H7 (cell line): ENCODE measurements around the gene RARG. TPM values are rescaled to one million over a fixed set of nuclear protein-coding genes. Genes with fewer than 3 reads are reported as not detected.
"Not testable (repeated sequence)": the region's sequence is repeated elsewhere in the genome, so short reads cannot be mapped to it uniquely, and the experiment has no call there.

Experiments
- DNase-seq: peaks from one replicate; pipeline ENCODE4 v3.0.0; 2012
- H3K27me3 ChIP-seq: 2 replicates; pipeline ENCODE4 v1.6.0; 2011; ENCODE audit warnings: mild to moderate bottlenecking, low read length; ENCODE audit not compliant: control insufficient read depth, insufficient read depth
- H3K36me3 ChIP-seq: replicated peaks from 2 replicates; pipeline ENCODE4 v1.5.1; 2011; ENCODE audit warnings: low read length; ENCODE audit not compliant: control insufficient read depth, insufficient read depth
- H3K4me3 ChIP-seq: 2 replicates; pipeline ENCODE4 v1.5.1; 2011; ENCODE audit warnings: low read depth, mild to moderate bottlenecking, control low read depth, low read length, moderate library complexity; ENCODE audit not compliant: insufficient read depth
- total RNA-seq: library from RNA; depleted of rRNA; stranded (reverse); fragments of >200 nt; shearing (Covaris generic); gene quantifications from 2 replicates; pipeline ENCODE4 v1.2.3, GENCODE V29; 2014; rRNA removed

RARG gene
- total RNA-seq, 1 experiment from 2014 or later = 50.1 TPM

DNA sequence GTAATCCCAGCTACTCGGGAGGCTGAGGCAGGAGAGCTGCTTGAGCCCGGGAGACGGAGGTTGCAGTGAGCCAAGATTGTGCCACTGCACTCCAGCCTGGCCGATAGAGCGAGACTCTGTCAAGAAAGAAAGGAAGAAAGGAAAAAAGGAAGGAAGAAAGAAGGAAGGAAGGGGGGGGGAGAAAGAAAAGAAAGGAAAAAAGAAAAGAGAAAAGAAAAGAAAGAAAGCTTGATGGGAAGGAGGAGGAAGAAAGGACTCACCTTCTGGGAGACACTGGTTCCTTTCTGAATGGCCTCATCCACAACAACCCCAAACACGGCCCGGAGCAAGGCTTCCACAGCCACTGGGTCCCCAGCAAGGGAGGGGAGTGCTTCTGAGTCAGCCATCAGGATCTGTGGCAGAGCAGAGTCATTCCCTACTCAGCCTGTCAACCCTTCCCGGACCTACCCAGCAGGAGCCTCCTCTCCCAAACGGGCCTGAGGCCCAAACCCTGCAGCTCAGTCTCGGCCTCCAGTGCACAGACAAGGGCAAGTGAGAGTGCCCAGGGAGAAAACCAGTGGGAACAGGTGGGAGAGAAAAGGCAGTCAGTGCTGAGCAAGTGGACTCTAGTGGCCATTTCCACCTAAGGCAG lies 58.8 kb downstream of the RARG start:
- no peaks in the 10 kb centered on the region for H3K36me3 ChIP-seq
- peaks cover 65% of the 10 kb centered on the region for H3K27me3 ChIP-seq
- DNase-seq = no peak
- no peak overlapping the region for H3K4me3 ChIP-seq

DNA sequence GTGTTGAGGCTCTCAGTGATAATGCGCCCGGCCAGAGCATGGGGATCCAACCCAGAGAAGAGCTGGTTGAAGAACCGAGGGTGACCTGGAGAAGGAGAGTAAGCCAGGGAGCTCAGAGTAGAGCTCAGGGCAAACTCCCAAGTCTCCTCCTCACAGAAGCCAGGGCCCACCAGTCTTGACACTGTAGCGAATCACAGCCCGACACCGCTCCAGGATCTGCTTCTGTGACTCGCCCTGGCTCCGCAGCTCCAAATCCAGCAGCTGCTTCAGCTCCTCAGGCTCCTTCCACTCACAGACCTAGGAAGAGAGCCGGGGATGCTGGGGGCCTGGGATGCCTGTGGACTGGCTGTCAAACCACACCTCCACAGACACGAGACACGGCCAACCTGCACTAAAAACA lies 59.7 kb downstream of the RARG start:
- DNase-seq = no peak
- peaks cover 59% of the 10 kb centered on the region for H3K27me3 ChIP-seq
- no peaks in the 10 kb centered on the region for H3K36me3 ChIP-seq
- no peak overlapping the region for H3K4me3 ChIP-seq

DNA sequence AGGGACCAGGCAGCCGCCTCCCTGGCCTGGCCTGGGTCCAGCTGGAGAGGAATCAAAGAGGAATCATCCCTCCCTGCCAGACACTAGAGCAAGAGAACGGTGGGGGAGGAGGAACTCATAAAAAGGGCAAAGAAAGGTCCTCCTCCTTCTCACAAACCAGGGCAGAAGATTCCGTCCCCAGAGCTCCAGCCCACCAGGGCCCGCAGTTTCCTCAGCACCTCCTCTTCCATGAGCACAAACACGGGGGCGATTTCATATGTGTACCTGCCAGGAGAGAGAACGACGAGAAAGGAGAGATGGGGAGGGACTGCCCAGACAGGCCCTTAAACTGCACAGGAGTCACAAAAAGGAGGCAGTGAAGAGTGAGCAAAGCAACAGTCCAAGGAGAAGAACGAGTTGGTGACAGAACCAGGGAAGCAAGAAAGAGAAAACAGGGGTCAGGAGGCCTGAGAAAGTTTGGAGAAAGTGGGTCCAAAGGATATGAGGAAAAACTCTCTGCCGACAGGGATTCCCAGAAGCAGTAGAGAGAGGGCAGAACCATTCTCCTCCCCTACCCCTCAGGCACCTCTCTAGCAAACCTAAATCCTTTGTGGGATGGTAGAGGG lies 60.2 kb downstream of the RARG start:
- Histone ChIP-seq H3K36me3 (no peaks in the 10 kb centered on the region), H3K4me3 (no peak overlapping the region), H3K27me3 (peaks cover 57% of the 10 kb centered on the region)
- DNase-seq = no peak

DNA sequence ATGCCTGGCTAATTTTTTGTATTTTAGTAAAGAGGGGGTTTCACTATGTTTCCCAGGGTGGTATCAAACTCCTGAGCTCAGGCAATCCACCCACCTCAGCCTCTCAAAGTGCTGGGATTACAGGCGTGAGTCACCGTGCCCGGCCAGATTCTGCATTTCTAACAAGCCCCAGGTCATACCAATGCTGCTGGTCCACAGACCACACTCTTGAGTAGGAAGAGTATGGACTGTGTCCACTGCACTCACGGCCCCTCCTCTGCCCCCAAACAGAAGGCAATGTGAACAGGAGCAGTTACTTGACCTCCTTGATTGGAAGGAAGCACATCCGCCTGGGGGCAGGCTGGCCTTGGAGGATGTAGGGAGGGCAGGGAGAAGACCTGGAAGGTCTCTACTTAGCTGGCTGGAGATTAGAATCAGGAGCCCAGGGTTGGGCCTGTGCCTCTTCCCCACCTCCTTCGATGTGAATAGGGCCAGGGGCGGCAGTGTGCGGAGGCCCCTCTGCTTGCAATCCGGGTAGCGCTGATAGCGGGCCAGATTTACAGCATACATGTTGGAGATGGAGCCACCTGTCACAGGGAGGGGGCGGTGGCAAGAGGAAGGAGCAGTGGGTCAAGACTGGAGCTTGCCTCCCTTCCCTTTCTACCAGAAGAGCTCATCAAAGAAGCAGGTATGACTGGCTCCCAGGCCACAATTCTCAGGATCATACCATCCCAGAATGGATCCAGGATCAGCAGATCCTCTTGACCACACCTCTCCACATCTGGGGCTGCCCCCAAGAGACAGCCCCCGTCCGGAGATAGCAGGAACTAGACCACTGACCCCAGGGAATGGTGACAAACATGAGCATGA lies 60.9 kb downstream of the RARG start:
- DNase-seq = no peak
- no peak overlapping the region for H3K4me3 ChIP-seq
- peaks cover 54% of the 10 kb centered on the region for H3K27me3 ChIP-seq
- H3K36me3 ChIP-seq = no peaks in the 10 kb centered on the region

DNA sequence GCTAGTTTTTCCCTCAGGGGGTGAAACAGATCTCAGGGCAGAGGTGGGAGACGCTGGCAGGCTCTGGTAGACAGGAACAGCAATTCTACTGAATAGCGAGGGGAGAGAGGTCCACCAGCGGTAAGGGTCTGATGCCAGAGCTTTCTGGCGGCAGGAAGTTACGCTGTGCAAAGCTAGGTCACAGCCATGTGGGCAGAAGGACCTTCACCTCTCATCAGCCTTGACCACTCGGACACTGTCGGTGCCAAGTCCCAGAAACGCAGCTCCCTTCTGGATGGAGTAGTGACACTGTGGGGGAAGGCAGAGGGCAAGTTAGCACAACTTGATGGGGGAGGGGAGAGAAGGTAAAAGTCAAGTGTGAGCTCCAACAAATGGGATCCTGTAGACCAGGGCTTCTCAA lies 61.8 kb downstream of the RARG start:
- peaks cover 49% of the 10 kb centered on the region for H3K27me3 ChIP-seq
- no peak overlapping the region for H3K4me3 ChIP-seq
- DNase-seq = no peak
- no peaks in the 10 kb centered on the region for H3K36me3 ChIP-seq

DNA sequence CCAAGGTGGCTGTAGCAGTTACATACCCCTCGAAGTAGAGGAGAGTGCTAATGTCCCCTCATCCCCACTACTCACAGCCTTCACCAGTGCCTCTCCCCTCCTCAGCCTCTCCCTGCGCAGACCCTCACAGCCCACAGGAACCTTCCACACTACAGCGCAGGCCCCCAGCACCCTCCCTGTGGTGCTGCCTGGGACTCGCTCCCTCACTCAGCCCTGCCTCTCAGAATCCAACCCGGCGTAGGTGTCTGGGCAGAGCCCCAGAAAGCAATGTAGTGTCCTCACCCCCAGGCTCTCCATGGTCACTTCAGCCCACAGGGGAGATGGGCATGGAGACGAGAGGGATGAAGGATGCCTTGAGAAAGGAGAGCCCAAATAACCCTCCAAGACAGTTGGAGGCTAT lies 62.4 kb downstream of the RARG start:
- H3K36me3 ChIP-seq = no peaks in the 10 kb centered on the region
- peaks cover 46% of the 10 kb centered on the region for H3K27me3 ChIP-seq
- no peak for DNase-seq

DNA sequence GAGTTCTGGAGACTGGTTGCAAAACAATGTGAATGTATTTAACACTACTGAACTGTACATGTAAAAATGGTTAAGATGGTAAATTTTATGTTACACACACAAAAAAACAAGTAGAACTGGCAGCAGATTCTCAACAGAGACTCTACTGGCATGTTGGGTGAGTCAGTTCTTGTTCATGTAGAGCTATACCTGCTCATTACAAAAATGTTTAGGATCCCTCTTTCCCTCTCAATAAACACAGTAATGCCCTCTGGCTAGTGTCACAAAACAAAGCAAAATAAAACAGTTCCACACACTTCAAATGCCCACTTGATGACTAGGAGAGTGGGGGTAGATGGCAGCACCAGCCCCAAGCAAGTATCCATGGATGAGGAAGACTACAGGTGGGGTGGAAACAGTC lies 65.2 kb downstream of the RARG start:
- no peak for DNase-seq
- no peaks in the 10 kb centered on the region for H3K36me3 ChIP-seq
- peaks cover 22% of the 10 kb centered on the region for H3K27me3 ChIP-seq
- H3K4me3 ChIP-seq = no peak overlapping the region

More for the DNA sequence above, 62.4 kb downstream of the RARG start:
- no peak overlapping the region for H3K4me3 ChIP-seq

DNA sequence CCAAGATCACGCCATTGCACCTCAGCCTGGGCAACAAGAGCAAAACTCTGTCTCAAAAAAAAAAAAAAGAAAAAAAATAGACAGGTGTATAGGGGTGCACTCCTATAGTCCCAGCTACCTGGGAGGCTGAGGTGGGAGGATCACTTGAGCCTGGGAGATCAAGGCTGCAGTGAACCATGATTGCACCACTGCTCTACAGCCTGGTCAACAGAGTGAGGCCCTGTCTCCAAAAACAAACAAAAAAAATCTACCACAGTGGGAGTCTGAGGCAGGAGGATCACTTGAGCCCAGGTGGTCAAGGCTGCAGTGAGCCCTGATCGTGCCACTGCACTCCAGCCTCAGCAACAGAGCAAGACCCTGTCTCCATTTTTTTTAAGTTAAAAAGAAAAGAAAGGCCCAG lies 69.0 kb downstream of the RARG start:
- not testable (repeated sequence) for DNase-seq, H3K4me3 ChIP-seq, H3K36me3 ChIP-seq
- H3K27me3 ChIP-seq = peaks cover 17% of the 10 kb centered on the region

DNA sequence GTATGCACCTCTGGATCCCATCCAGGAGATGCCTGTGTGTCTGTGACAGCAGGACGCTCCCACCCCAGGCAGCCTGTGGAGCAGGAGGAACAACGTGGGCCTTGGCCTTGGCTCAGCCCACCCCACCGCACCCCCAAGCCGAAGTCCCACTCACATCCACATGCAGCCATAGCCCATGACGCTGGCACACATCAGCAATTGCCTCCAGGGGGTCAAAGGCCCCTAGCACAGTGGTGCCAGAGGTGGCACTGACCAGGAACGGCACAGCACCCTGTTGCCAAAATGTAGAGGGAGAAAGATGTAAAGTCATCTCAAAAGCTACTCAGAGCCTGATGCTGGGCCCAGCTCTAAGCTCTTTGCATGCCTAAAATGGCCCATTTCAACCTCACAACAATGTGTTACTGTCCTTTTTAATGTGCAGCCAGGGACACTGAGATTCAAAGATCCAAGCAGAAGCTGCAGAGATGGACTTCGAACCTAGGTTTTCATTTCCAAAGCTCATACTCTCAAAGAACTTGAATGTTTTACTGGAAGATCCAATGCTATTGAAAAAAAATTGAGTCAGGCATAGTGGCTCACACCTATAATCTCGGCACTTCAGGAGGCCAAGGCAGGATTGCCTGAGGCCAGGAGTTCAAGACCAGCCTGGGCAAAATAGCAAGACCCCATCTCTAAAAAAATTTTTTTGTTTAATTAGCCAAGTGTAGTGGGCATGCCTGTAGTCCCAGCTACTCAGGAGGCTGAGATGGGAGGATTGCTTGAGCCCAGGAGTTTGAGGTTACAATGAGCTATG lies 70.7 kb downstream of the RARG start:
- H3K36me3 ChIP-seq = no peaks in the 10 kb centered on the region
- no peak overlapping the region for H3K4me3 ChIP-seq
- no peak for DNase-seq
- H3K27me3 ChIP-seq = peaks cover 15% of the 10 kb centered on the region

DNA sequence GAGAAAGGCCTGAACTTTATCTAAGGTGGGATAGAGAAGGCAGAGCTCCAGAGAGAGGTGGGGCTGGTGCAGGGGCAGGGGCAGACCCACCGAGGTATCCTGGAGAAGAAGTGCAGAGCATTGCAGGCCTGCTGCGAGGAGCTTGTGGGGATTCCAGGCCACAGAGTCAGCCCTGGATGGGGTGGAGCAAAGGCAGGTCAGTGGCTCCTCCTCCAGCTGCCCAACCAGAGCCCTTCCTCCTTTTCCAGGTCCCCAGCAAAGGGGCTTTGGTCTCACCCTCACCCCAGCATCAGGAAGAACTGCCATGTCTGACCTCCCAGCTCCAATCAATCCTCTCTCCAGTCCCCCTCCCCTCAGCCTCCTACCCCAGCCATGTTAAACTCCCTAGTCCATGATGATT lies 71.3 kb downstream of the RARG start:
- Histone ChIP-seq H3K27me3 (peaks cover 15% of the 10 kb centered on the region), H3K4me3 (no peak overlapping the region), H3K36me3 (no peaks in the 10 kb centered on the region)
- DNase-seq = peak; percentile 49

Other genes starting within 250 kb of the RARG start
- 581 and 770 TPM in 2 replicates for gene EIF4B, start 225.8 kb downstream of the RARG start, total RNA-seq
- 7.6 and 8.7 TPM in 2 replicates for gene TNS2, start 182.1 kb downstream of the RARG start, total RNA-seq
- gene SPRYD3, start 152.8 kb downstream of the RARG start, total RNA-seq = 8.3 and 8.7 TPM in 2 replicates
- 10.8 and 17.5 TPM in 2 replicates for gene IGFBP6, start 134.5 kb downstream of the RARG start, total RNA-seq
- gene SOAT2, start 128.7 kb downstream of the RARG start, total RNA-seq = not detected in 2 replicates
- 8.7 and 9.1 TPM in 2 replicates for gene ZNF740, start 51.5 kb downstream of the RARG start, total RNA-seq
- 3.0 and 3.4 TPM in 2 replicates for gene CSAD, start 51.3 kb downstream of the RARG start, total RNA-seq
- gene ITGB7, start 25.0 kb downstream of the RARG start, total RNA-seq = 0.30 and 0.52 TPM in 2 replicates
- gene ESPL1, start 36.1 kb upstream of the RARG start, total RNA-seq = 43.6 and 46.2 TPM in 2 replicates
- gene PFDN5, start 63.3 kb upstream of the RARG start, total RNA-seq = 242 and 304 TPM in 2 replicates
- 74.2 and 98.0 TPM in 2 replicates for gene MYG1, start 67.5 kb upstream of the RARG start, total RNA-seq
- 131 and 137 TPM in 2 replicates for gene AAAS, start 89.4 kb upstream of the RARG start, total RNA-seq
- 0.14 and 0.44 TPM in 2 replicates for gene SP7, start 104.1 kb upstream of the RARG start, total RNA-seq
- gene SP1, start 148.0 kb upstream of the RARG start, total RNA-seq = 46.7 and 51.8 TPM in 2 replicates
- gene AMHR2, start 191.6 kb upstream of the RARG start, total RNA-seq = 0.52 and 1.6 TPM in 2 replicates
- gene PRR13, start 209.5 kb upstream of the RARG start, total RNA-seq = 87.1 and 130 TPM in 2 replicates
- 196 and 207 TPM in 2 replicates for gene PCBP2, start 219.9 kb upstream of the RARG start, total RNA-seq